Fibroblast of lung (primary cell): Measurements from ENCODE around the gene SIN3B. TPM values are rescaled to one million over a fixed set of nuclear protein-coding genes. Genes with fewer than 3 reads are reported as not detected.

ENCODE experiments used
- DNase-seq, 2 donors: peaks; one replicate each; pipeline versions ENCODE4 v3.0.0 to v3.0.0-alpha.2; 2010; ENCODE audit warnings: low read depth in 2 of 2
- H2AFZ ChIP-seq: 2 replicates; pipeline ENCODE4 v1.5.1; 2012; ENCODE audit warnings: low read length, control low read depth, inconsistent platforms
- H3K27ac ChIP-seq: 2 replicates; pipeline ENCODE4 v1.5.1; 2011; ENCODE audit warnings: low read length, control low read depth; ENCODE audit not compliant: insufficient read depth
- H3K27me3 ChIP-seq: 2 replicates; pipeline ENCODE4 v1.5.1; 2011; ENCODE audit warnings: mild to moderate bottlenecking, low read length; ENCODE audit not compliant: control insufficient read depth, insufficient read depth
- H3K36me3 ChIP-seq: 2 replicates; pipeline ENCODE4 v1.5.1; 2011; ENCODE audit warnings: low read length; ENCODE audit not compliant: control insufficient read depth, insufficient read depth
- H3K4me1 ChIP-seq: 2 replicates; pipeline ENCODE4 v1.5.1; 2011; ENCODE audit warnings: low read length; ENCODE audit not compliant: control insufficient read depth, insufficient read depth; ENCODE audit errors: extremely low read depth
- H3K4me2 ChIP-seq: 2 replicates; pipeline ENCODE4 v1.5.1; 2011; ENCODE audit warnings: low read length, control low read depth; ENCODE audit not compliant: insufficient read depth; ENCODE audit errors: extremely low read depth
- H3K4me3 ChIP-seq, 4 experiments: fragments of 200-600 bp in 1 of 4; sonication (generic) in 1 of 4; replicated peaks in 1 of 4; 2 replicates each; pipeline ENCODE4 v1.5.1; 2011 to 2016; ENCODE audit warnings: low read length in 4 of 4, low read depth in 3 of 4, mild to moderate bottlenecking in 3 of 4, control low read depth in 2 of 4, inconsistent platforms in 1 of 4, mixed read lengths in 1 of 4; ENCODE audit not compliant: insufficient read depth in 1 of 4; ENCODE audit errors: control extremely low read depth in 1 of 4
- H3K79me2 ChIP-seq: 2 replicates; pipeline ENCODE4 v1.5.1; 2012; ENCODE audit warnings: mild to moderate bottlenecking, low read length, inconsistent platforms; ENCODE audit not compliant: control insufficient read depth, insufficient read depth
- H3K9ac ChIP-seq: 2 replicates; pipeline ENCODE4 v1.5.1; 2011; ENCODE audit warnings: mild to moderate bottlenecking, low read length, control low read depth; ENCODE audit not compliant: insufficient read depth
- H3K9me3 ChIP-seq: 2 replicates; pipeline ENCODE4 v1.5.1; 2012; ENCODE audit warnings: low read depth, low read length; ENCODE audit not compliant: control insufficient read depth, insufficient read depth
- H4K20me1 ChIP-seq: 2 replicates; pipeline ENCODE4 v1.5.1; 2011; ENCODE audit warnings: low read length; ENCODE audit not compliant: control insufficient read depth, insufficient read depth; ENCODE audit errors: extremely low read depth
- CTCF ChIP-seq, 2 donors: IDR thresholded peaks in 1 of 2; conservative IDR thresholded peaks in 1 of 2; 1 replicate in 1 of 2; 2 replicates in 1 of 2; pipeline ENCODE4 v1.5.1; 2011 to 2012; ENCODE audit warnings: low read length in 2 of 2, control low read depth in 1 of 2, inconsistent platforms in 1 of 2, low read depth in 1 of 2, mild to moderate bottlenecking in 1 of 2
- EZH2 ChIP-seq: IDR thresholded peaks from 2 replicates; pipeline ENCODE4 v1.5.1; 2012; ENCODE audit warnings: low read length, control low read depth, mild to moderate bottlenecking; ENCODE audit errors: missing control alignments
- polyA plus RNA-seq, 2 donors: library from polyadenylated mRNA; depleted of rRNA in 1 of 2; stranded (reverse) in 1 of 2; unstranded in 1 of 2; fragments of >200 nt; gene quantifications; 2 replicates each; pipeline ENCODE4 v1.2.1, GENCODE V29; 2011 to 2012; ENCODE audit warnings: missing spikeins in 1 of 2
- total RNA-seq: library from RNA; depleted of rRNA; stranded (reverse); fragments of >200 nt; gene quantifications from 2 replicates; pipeline ENCODE4 v1.2.1, GENCODE V29; 2014

SIN3B gene
- total and polyA plus RNA-seq, 2 donors (not counting 1 experiment from before 2014, with no cell fraction given), result 14.9 to 32.9 TPM

GRCh38 chr19:16861834-16862233, 32.6 kb downstream of the SIN3B start:
- no peak overlapping the region for H3K4me3 ChIP-seq
- H3K27ac ChIP-seq, result no peak overlapping the region
- no peak overlapping the region for H3K9ac ChIP-seq
- H3K9me3 ChIP-seq, result no peaks in the 10 kb centered on the region
- TF ChIP-seq CTCF (conservative IDR thresholded peaks at IDR 0.05 in 1 of 2, IDR thresholded peaks at IDR 0.05 in 1 of 2; ENCODE audit: low read depth in 1 of 2, low read length in 2 of 2), result no peak
- no peak for TF ChIP-seq EZH2
- no peak overlapping the region for H2AFZ ChIP-seq
- no peaks in the 10 kb centered on the region for H4K20me1 ChIP-seq
- H3K79me2 ChIP-seq, result no peaks in the 10 kb centered on the region
- no peaks in the 10 kb centered on the region for H3K27me3 ChIP-seq
- H3K36me3 ChIP-seq, result peaks cover 8% of the 10 kb centered on the region
- no peak for DNase-seq
- H3K4me2 ChIP-seq, result no peak overlapping the region
- no peaks in the 10 kb centered on the region for H3K4me1 ChIP-seq

GRCh38 chr19:16862826-16863415, 33.7 kb downstream of the SIN3B start:
- Histone ChIP-seq H3K79me2 (no peaks in the 10 kb centered on the region), H3K27me3 (no peaks in the 10 kb centered on the region), H3K9ac (no peak overlapping the region), H3K36me3 (peaks cover 16% of the 10 kb centered on the region), H2AFZ (no peak overlapping the region), H3K27ac (no peak overlapping the region), H3K9me3 (no peaks in the 10 kb centered on the region), H3K4me3 (no peak overlapping the region), H3K4me1 (no peaks in the 10 kb centered on the region), H3K4me2 (no peak overlapping the region), H4K20me1 (no peaks in the 10 kb centered on the region)
- TF ChIP-seq CTCF (conservative IDR thresholded peaks at IDR 0.05 in 1 of 2, IDR thresholded peaks at IDR 0.05 in 1 of 2; ENCODE audit: low read depth in 1 of 2, low read length in 2 of 2) (no peak), EZH2 (no peak)
- no peak for DNase-seq

- TF ChIP-seq EZH2, result no peak
- TF ChIP-seq CTCF (conservative IDR thresholded peaks at IDR 0.05 in 1 of 2, IDR thresholded peaks at IDR 0.05 in 1 of 2; ENCODE audit: low read depth in 1 of 2, low read length in 2 of 2), result no peak
- Histone ChIP-seq H3K9ac (no peak overlapping the region), H3K27ac (no peak overlapping the region), H3K9me3 (no peaks in the 10 kb centered on the region), H3K4me1 (no peaks in the 10 kb centered on the region), H3K79me2 (no peaks in the 10 kb centered on the region), H3K36me3 (peaks cover 22% of the 10 kb centered on the region), H3K4me3 (no peak overlapping the region), H4K20me1 (no peaks in the 10 kb centered on the region), H2AFZ (no peak overlapping the region), H3K4me2 (no peak overlapping the region), H3K27me3 (no peaks in the 10 kb centered on the region)
- DNase-seq, result peak in 1 of 2 donors; percentile 16
Measured at GRCh38 chr19:16867211-16867610, 38.0 kb downstream of the SIN3B start.
